GM18502 (cell line): ENCODE results near the gene BANK1.

ENCODE experiments used
- ATAC-seq: cut with Tn5 transposase; IDR thresholded peaks from one replicate; pipeline ENCODE4 v1.9.1; 2021; ENCODE audit warnings: mild to moderate bottlenecking; ENCODE audit not compliant: unreplicated experiment, poor library complexity

Gene BANK1

DNA sequence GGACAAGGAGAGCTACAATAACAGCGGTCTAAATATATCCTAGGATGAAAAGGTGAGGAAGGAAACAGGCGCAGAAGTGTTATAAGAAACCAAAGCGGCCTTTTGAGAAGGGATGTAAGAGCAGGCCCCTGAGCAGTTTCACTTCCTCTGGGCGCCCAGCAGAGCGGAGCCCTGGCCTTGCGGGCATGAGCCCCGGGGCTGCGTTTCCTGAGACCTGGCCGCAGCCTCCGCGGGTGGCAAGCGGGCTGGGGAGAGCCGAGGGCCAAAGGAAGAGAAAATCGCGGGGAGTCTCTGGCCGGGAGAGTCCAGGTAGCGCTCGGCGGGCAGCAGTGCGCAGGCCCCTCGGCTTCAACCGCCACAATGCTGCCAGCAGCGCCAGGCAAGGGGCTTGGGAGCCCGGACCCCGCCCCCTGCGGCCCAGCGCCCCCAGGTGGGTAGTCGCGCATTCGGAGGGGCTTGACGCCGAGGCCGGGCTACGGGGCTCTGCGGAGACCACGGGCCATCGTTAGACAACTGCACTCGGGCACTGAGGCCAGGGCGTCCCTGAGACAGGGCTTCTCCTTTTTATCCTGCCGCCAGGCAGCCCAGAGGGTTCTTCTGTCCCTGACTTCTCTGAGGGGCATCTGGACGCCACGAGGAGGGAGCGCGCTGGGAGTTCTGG is at the start of gene BANK1:
Gene BANK1 (plus strand): TSS at position 210 of the 661 bp plus-strand sequence. CDS start 151 bp downstream, at position 361.
- ATAC-seq = peak; percentile 100

- ATAC-seq = no peak
Observed at GRCh38 chr4:101753721-101754120, 36.8 kb upstream of the BANK1 start.

DNA sequence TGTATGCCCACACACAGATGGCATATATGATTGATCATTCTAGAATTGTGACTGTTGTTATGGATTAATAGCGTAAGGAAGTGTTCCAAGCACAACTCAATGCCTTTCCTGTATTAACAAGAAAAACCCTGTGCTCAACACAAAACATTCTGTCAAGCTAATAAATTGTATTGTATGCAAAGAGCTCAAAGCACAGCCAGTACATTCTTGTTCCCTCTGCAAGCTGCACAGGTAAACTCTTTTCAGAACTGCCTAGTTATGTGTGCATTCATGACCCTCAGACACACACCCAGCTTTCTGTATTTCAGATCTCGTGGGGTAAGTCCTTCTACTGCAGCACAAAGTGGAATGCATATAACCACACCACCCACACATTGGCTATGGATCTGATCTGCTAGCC is 34.3 kb upstream of the BANK1 start:
- ATAC-seq = no peak

GRCh38 chr4:101761405-101761804 is 29.1 kb upstream of the BANK1 start:
- ATAC-seq = no peak

GRCh38 chr4:101762025-101762424 is 28.5 kb upstream of the BANK1 start:
- ATAC-seq = no peak

GRCh38 chr4:101762534-101762933 is 28.0 kb upstream of the BANK1 start:
- ATAC-seq = no peak

- no peak for ATAC-seq
Observed at GRCh38 chr4:101763576-101763975, 27.0 kb upstream of the BANK1 start.

DNA sequence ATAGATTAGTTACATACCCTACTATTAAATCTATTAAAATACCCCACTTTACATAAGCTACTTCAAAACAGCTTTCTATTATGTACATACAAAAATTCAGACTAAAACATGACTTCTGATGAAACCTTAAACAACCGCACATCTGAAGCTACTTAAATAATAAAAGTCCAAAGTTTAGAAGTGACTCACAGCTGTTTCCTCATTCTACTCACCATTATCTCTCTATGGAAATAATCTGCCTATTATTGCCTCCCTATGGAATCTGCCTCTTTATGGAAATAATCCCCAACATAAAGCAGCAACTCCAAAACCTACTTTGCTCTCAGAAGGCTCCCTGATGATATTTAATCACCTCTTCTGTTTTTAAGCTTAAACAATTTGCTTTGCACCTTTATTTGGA is 15.7 kb upstream of the BANK1 start:
- ATAC-seq = no peak

GRCh38 chr4:101777431-101777830 is 13.1 kb upstream of the BANK1 start:
- peak; percentile 42 for ATAC-seq

DNA sequence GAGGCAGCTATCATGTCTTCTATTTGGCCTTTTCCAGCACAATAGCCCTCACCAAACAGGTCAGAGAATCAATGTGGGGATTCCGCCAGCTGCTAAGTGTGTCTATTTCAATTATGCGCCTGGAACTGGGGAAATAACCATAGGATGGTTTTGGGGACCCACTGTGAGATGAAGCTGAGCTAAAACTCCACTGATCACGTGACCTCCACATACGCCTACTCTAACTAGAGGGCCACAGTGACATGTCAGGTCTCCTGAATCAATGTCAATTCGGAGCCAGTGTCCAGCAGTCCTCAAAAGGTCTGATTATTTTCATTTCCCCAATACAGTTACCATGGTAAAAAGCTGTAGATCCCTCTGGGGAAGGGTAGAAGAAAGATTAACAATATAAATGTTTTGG is 10.2 kb upstream of the BANK1 start:
- no peak for ATAC-seq

- ATAC-seq = peak; percentile 69
Observed at GRCh38 chr4:101782546-101782945, 8.0 kb upstream of the BANK1 start.

DNA sequence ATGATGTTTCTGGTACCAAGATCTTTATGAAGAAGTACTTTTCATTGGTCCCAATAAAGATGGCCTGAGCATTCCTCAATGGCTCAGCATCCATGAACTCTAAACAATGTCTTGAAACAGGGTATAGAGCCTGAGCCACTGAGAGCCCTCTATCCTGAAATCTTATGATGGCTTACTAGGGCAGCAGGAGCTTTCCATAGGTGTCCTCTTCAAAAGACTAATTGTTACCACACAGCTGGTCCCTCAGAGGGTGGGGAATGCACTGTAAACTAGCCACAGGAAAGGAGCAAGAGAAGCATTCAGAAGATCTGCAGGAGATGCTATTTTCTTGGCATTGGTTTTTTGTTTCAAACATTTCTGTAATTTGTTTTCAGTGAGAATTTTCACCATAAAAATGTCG is 5.6 kb upstream of the BANK1 start:
- ATAC-seq = no peak

DNA sequence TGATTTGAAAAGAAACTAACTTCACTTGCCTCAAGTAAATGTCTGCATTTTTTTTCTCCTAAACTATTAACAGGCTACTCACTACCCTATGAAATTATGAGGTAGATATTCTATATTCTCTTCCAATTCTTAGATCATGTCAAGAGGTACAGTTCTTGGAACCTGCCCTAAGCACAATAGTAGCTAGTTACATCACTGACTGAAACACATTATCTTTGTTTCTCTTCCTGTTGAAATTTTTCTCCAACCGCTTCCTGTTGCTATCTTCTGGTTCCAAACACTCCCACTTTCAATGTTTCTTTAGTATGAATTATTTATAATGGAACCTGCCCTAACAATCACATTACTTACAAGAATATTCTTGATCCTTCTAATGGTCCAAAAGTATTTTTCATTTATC is 5.0 kb upstream of the BANK1 start:
- no peak for ATAC-seq

DNA sequence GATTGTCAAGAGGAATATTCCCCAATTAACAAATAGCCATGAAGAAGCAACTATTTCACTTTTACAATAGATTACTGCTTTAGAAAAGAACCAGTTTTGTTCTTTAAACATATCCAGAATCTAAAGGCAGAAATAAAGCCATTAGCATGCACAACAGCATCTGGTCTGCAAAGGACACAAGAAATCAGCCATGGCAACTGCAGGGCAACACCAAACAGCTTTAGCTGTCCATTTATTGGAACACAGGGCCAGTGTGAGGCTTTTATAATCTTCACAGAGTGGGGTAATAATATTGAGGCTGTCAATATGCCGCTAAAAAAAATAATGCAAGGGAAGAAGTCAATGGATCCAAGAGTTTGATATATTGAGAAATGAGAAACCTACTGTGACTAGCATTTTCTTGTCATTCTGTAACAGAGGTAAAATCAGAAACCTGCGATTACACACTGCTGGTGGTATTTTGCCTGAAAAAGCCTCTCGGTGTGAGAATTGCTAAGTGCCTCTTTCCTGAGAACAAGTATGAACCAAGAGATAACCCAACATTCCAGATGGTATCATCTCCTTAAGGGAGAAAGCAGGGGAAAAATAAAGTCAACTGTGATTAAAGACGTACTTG is 2.7 kb upstream of the BANK1 start:
- ATAC-seq = no peak

DNA sequence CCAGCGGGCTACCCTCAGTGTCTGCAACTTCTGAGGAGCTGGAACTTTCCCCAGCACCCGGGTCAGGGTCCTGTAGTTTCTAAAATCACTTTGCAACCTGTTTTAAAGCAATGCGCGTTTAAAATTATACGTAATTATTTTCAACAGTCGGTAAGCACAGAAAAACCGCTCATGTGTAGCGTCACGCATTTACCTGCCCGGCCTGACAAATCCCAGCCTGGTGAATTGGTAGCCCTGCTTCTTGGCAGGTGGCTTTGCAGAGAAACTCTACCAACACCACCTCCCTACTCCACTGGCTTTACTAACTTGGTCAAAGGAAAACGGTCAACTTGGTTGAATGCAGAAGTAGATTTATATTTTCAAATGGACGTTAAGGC is 640 bp downstream of the BANK1 start:
- peak; percentile 6 for ATAC-seq

- no peak for ATAC-seq
Observed at GRCh38 chr4:101792056-101792590, 1.6 kb downstream of the BANK1 start.

GRCh38 chr4:101793397-101793796 is 2.9 kb downstream of the BANK1 start:
- no peak for ATAC-seq

GRCh38 chr4:101794806-101795205 is 4.3 kb downstream of the BANK1 start:
- no peak for ATAC-seq

- no peak for ATAC-seq
Observed at GRCh38 chr4:101795704-101796103, 5.2 kb downstream of the BANK1 start.

- no peak for ATAC-seq
Observed at GRCh38 chr4:101801958-101802357, 11.4 kb downstream of the BANK1 start.

GRCh38 chr4:101806914-101807313 is 16.4 kb downstream of the BANK1 start:
- ATAC-seq = peak; percentile 99

GRCh38 chr4:101807351-101807750 is 16.8 kb downstream of the BANK1 start:
- peak; percentile 37 for ATAC-seq
